ACC112 (cell line): ENCODE data around the gene LYSMD1.
"Not testable (repeated sequence)": the region's sequence is repeated elsewhere in the genome, so short reads cannot be mapped to it uniquely, and the experiment has no call there.

ENCODE experiments used
- H2AFZ ChIP-seq: fragments of 200-600 bp; sonication (generic); one replicate; pipeline ENCODE4 v1.6.0; 2017; ENCODE audit warnings: antibody characterized with exemption, low read length; ENCODE audit not compliant: unreplicated experiment
- H3K27ac ChIP-seq: fragments of 200-600 bp; sonication (generic); 2 replicates; pipeline ENCODE4 v1.5.1; 2014; ENCODE audit warnings: low read depth, mild to moderate bottlenecking, antibody characterized with exemption, low read length, moderate library complexity
- H3K27me3 ChIP-seq: fragments of 200-600 bp; sonication (generic); 2 replicates; pipeline ENCODE4 v1.6.1; 2014; ENCODE audit warnings: mild to moderate bottlenecking, antibody characterized with exemption, low read length, moderate library complexity, mixed read lengths; ENCODE audit not compliant: insufficient read depth
- H3K36me3 ChIP-seq: fragments of 200-600 bp; sonication (generic); 2 replicates; pipeline ENCODE4 v1.6.1; 2016; ENCODE audit warnings: mild to moderate bottlenecking, antibody characterized with exemption, low read length, moderate library complexity, mixed read lengths; ENCODE audit not compliant: insufficient read depth
- H3K4me1 ChIP-seq: fragments of 200-600 bp; sonication (generic); one replicate; pipeline ENCODE4 v1.6.1; 2016; ENCODE audit warnings: low read length, mixed read lengths; ENCODE audit not compliant: insufficient read depth, unreplicated experiment, control insufficient read depth
- H3K4me3 ChIP-seq: fragments of 200-600 bp; sonication (generic); 2 replicates; pipeline ENCODE4 v1.5.1; 2014; ENCODE audit warnings: mild to moderate bottlenecking, low read depth, low read length
- H3K79me2 ChIP-seq: fragments of 200-600 bp; sonication (generic); one replicate; pipeline ENCODE4 v1.6.0; 2016; ENCODE audit warnings: low read length; ENCODE audit not compliant: control insufficient read depth, unreplicated experiment, insufficient read depth

LYSMD1 gene

DNA sequence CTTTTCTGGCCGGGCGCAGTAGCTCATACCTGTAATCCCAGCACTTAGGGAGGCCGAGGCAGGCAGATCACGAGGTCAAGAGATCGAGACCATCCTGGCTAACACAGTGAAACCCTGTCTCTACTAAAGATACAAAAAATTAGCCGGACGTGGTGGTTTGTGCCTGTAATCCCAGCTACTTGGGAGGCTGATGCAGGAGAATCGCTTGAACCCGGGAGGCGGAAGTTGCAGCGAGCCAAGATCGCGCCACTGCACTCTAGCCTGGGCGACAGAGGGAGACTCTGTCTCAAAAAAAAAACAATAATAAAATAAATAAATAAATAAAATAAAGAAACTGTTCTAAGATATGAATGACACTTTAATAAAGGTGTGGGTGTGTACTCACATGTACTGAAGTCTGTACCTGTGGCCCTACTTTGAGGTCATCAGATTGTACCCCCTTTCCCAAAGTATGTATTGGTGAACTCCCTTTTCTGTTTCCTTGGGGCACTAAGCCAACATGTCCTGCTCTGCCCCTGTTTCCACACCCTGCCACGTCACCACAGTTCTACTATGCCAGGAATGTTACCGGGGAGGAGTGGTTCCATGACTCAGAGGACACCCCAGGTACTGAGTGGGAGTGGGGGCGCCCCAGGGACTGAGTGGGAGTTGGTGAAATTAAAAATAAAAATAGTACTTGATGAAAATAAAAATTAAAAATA is 29.3 kb upstream of the LYSMD1 start:
- peak overlapping the region; percentile 92 for H3K27ac ChIP-seq
- H3K4me3 ChIP-seq: peak overlapping the region; percentile 61
- not testable (repeated sequence) for H2AFZ ChIP-seq, H3K27me3 ChIP-seq, H3K36me3 ChIP-seq
- peaks cover 17% of the 10 kb centered on the region for H3K4me1 ChIP-seq
- peaks cover 17% of the 10 kb centered on the region for H3K79me2 ChIP-seq

DNA sequence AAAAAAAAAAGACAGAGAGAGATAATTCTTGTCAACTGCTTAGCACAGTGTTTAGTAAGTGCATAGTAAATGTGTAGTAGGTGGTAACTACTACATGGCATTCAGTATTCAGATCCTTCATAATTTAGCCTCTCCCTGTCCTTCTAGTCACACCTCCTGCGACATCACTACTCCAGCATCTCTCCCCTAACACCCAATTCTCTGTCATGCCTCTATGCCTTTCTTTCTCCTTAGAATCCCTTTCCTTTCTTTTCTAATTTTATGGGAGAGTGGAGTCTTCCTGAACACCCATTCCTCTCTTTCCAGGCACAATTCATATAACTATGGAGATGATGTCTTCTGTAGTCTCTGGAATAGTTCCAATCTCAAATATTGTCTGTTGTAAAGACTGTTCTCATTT is 28.2 kb upstream of the LYSMD1 start:
- Histone ChIP-seq H3K4me3 (peak overlapping the region; percentile 38; the same call in 1 of the 2 replicates), H2AFZ (no peak overlapping the region), H3K36me3 (no peaks in the 10 kb centered on the region), H3K79me2 (peaks cover 16% of the 10 kb centered on the region), H3K4me1 (peaks cover 17% of the 10 kb centered on the region), H3K27ac (peak overlapping the region; percentile 92), H3K27me3 (no peaks in the 10 kb centered on the region)

DNA sequence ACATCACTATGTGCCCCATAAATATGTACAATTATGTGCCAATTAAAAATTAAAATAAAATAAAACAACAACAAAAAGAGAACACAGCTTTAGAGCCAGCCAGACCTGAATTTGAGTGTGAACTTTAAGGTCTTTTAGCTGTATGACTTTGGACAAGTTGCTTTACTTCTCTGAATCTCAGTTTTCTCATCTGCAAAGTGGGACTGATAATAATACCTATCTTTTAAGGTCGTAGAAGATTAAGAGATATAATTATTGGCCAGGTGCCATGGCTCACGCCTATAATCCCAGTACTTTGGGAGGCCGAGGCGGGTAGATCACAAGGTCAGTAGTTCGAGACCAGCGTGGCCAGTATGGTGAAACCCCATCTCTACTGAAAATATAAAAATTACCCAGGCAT is 27.6 kb upstream of the LYSMD1 start:
- no peaks in the 10 kb centered on the region for H3K36me3 ChIP-seq
- no peaks in the 10 kb centered on the region for H3K27me3 ChIP-seq
- peaks cover 21% of the 10 kb centered on the region for H3K4me1 ChIP-seq
- H3K27ac ChIP-seq: no peak overlapping the region
- H3K79me2 ChIP-seq: peaks cover 17% of the 10 kb centered on the region
- H3K4me3 ChIP-seq: no peak overlapping the region
- no peak overlapping the region for H2AFZ ChIP-seq

DNA sequence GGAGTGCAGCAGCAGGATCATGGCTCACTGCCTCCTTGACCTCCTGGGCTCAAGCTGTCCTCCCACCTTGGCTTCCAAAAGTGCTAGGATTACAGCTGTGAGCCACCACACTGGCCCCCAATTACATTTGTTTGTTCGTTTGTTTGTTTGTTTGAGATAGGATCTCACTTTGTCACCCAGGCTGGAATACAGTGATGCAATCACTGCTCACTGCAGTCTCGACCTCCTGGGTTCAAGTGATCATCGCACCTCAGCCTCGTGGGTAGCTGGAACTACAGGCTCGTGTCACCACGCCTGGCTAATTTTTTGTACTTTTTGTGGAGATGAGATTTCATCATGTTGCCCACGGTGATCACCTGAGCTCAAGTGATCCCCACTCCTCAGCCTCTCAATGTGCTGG is 26.3 kb upstream of the LYSMD1 start:
- Histone ChIP-seq H3K27me3 (no peaks in the 10 kb centered on the region), H2AFZ (no peak overlapping the region), H3K4me3 (no peak overlapping the region), H3K27ac (no peak overlapping the region), H3K4me1 (peaks cover 15% of the 10 kb centered on the region), H3K36me3 (no peaks in the 10 kb centered on the region), H3K79me2 (peaks cover 24% of the 10 kb centered on the region)

DNA sequence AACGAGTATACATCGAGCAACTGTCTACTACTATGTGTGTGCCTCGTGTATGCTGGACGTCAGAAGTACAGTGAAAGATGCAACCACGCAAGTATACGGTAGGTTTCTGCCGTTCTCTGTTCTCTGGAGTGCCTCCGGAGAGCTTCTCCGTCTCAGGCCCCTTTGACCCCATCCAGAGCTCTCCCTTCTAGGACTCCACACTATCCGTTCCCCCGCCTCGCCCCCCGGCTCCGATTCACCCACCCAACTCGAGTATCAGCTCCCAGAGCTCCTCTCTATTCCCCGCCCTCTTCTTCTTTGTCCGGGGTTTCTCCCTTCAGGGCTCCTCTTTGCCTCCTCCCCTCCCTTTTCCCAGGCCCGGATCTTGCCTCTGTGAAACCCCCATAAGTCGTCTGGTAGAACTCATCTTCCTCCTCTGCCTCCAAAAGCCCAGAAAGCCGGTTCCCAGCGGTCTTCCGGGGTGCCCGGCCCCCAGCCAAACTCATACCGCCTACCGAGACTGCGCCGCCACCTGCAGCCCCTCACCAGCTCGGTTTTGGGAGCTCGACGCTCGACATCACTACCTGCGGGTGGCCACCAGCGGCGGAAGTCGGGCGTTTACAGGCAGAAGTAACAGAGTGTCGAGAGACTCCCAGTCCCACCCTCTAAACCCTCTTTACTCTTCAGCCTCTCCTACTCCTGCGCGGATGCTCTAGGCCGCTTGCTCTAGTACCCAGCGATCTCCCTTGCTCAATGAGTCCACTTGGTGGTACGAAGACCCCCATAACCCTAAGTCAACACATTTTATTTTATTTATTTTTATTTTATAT is 24.1 kb upstream of the LYSMD1 start, which contains the start of gene VPS72:
VPS72 (minus strand) TSS at position 561 of the 809 bp plus-strand sequence; CDS start at position 485, 76 bp downstream.
- Histone ChIP-seq H3K27me3 (no peaks in the 10 kb centered on the region), H3K36me3 (peaks cover 8% of the 10 kb centered on the region; the same call in 1 of the 2 replicates), H3K79me2 (peaks cover 31% of the 10 kb centered on the region), H2AFZ (peak within 1 kb of the TSS; percentile 45), H3K27ac (peak within 1 kb of the TSS; percentile 57), H3K4me3 (peak within 1 kb of the TSS; percentile 96), H3K4me1 (peaks cover 15% of the 10 kb centered on the region)

DNA sequence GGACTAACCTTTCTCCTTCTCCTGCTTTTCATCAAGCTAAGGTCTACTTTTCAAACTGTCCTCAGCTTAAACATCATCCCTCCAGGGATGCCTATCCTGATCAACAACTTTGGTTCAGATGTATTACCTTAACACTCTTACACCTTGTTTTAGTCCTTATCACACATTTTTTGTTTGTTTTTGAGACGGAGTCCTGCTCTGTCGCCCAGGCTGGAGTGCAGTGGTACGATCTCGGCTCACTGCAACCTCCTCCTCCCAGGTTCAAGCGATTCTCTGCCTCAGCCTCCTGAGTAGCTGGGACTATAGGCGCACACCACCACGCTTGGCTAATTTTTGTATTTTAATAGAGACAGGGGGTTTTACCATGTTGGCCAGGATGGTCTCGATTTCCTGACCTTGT is 23.0 kb upstream of the LYSMD1 start:
- not testable (repeated sequence) for H2AFZ ChIP-seq, H3K27ac ChIP-seq, H3K27me3 ChIP-seq, H3K36me3 ChIP-seq
- Histone ChIP-seq H3K79me2 (peaks cover 31% of the 10 kb centered on the region), H3K4me1 (peaks cover 11% of the 10 kb centered on the region), H3K4me3 (peak overlapping the region; percentile 96)

DNA sequence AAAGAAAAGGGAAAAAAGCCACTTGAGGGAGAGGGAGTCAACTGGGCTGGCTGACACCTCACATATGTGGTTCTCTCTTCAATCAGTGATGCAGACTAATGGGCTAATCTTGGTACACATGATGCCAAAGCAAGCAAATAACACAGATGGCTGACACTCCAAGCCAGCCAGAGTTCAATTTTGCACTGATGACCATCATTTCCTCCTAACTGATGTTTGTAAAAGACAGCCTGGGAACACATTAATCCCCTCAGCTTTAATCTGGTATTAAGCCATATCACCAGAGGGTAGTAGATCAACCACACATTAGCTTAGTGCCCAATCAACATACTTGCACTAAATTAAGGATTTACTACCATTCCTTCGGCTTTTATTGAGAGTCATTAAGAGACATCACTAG is 21.5 kb upstream of the LYSMD1 start:
- Histone ChIP-seq H3K27ac (no peak overlapping the region), H3K79me2 (peaks cover 31% of the 10 kb centered on the region), H3K4me1 (peaks cover 11% of the 10 kb centered on the region), H3K36me3 (peaks cover 8% of the 10 kb centered on the region; the same call in 1 of the 2 replicates), H2AFZ (no peak overlapping the region), H3K27me3 (no peaks in the 10 kb centered on the region), H3K4me3 (no peak overlapping the region)

DNA sequence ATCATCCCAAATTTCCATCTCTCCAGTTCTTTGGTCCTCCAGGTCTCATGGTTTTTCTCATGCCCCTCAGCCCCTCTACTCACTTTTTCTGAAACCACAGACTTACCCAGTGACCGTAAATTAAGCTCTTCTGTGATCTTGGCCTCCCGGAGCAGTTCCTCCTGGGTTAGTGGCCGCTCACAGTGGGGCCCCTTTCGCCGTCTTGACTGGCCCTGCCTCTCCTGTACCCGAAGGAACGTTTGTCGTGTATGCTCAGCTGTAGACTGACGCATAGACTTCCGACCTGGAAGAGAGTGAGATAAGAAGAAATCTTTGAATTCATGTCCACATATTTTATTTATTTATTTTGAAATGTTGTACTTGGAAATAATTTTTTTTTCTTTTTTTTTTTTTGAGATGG is 18.5 kb upstream of the LYSMD1 start:
- Histone ChIP-seq H3K4me1 (peaks cover 4% of the 10 kb centered on the region), H3K27ac (no peak overlapping the region), H3K36me3 (peaks cover 14% of the 10 kb centered on the region; the same call in 1 of the 2 replicates), H3K79me2 (peaks cover 23% of the 10 kb centered on the region), H2AFZ (no peak overlapping the region), H3K27me3 (no peaks in the 10 kb centered on the region), H3K4me3 (no peak overlapping the region)

DNA sequence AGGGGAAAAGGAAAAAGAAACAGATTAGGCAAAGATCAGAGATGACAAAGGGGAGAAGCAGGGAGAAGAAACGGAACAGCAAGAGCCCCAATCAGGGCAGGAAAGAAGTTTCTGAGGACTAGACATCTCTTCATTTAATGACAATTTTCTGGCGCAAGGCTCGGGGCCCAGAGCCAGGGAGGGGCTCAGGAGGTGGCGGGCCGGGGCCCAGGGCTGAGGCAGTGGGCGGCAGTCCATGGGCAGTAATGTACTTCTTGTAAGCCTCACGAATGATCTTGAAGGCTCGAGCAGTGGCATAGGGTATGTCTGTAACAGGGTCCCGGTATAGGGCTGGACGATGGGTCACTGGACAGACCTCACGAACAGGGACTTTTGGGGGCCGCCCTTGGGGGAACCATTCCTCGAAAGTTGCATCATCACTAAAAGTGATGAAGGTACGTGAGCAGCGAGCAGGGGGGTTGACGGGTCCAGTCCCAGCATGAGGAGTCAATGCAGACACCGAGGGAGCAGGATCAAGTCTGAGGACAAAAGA is 10.9 kb upstream of the LYSMD1 start:
- Histone ChIP-seq H3K4me3 (no peak overlapping the region), H3K27me3 (no peaks in the 10 kb centered on the region), H3K79me2 (no peaks in the 10 kb centered on the region), H3K4me1 (no peaks in the 10 kb centered on the region), H3K36me3 (peaks cover 4% of the 10 kb centered on the region), H3K27ac (no peak overlapping the region), H2AFZ (no peak overlapping the region)

DNA sequence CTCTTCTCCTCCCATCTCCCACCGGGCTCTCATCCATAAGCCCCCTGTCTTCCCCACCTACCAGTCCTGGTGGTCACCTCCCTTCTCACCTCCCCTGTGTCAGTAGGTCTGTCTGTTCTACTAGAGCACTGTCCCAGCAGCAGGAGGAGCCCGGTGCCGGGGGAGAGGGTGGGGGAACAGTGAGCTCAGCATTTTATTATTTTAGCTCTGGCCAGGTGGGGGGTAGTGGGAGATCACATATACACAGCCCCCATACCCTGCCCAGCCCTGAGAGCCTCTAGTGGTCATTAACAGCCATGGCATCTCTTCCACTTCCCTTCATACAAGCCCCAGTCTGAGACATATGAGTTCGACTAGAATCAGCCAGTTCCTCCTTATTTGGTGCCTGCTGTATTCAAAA is 10.2 kb upstream of the LYSMD1 start, which contains the start of gene TMOD4:
TMOD4 (minus strand) TSS at position 119 of the 400 bp plus-strand sequence. CDS start 1,106 bp downstream, outside the sequence.
- Histone ChIP-seq H2AFZ (no peak within 1 kb of the TSS), H3K4me1 (no peaks in the 10 kb centered on the region), H3K27me3 (no peaks in the 10 kb centered on the region), H3K4me3 (no peak within 1 kb of the TSS), H3K27ac (no peak within 1 kb of the TSS), H3K36me3 (peaks cover 1% of the 10 kb centered on the region; the same call in 1 of the 2 replicates), H3K79me2 (no peaks in the 10 kb centered on the region)
